Caco-2 (cell line): ENCODE measurements around the gene UST. TPM values are rescaled to one million over a fixed set of nuclear protein-coding genes. Genes with fewer than 3 reads are reported as not detected.

ENCODE experiments used
- BruUV-seq: library from RNA; stranded (reverse); fragments of 400-500 nt; replicated peaks from 2 replicates; lab custom pipeline; 2021; lab: Mats Ljungman, UMichigan
- CTCF ChIA-PET: fragments of 300-600 bp; sonication (Branson Sonifier 250); formaldehyde crosslinking; loops from one replicate; lab custom pipeline; 2022; ENCODE audit warnings: antibody characterized with exemption; lab: Charles Lee
- POLR2A ChIA-PET: fragments of 300-600 bp; sonication (Branson Sonifier 250); formaldehyde crosslinking; loops from one replicate; lab custom pipeline; 2022; ENCODE audit warnings: antibody characterized with exemption; lab: Charles Lee
- DNase-seq, 2 experiments: peaks; one replicate each; pipeline versions ENCODE4 v3.0.0 to v3.0.0-alpha.2; 2020 to 2022
- H3K27me3 ChIP-seq: replicated peaks from 2 replicates; pipeline ENCODE4 v1.6.0; 2011; ENCODE audit warnings: low read length; ENCODE audit not compliant: control insufficient read depth, insufficient read depth
- H3K36me3 ChIP-seq: 2 replicates; pipeline ENCODE4 v1.5.1; 2011; ENCODE audit warnings: low read length; ENCODE audit not compliant: control insufficient read depth, insufficient read depth
- H3K4me1 ChIP-seq: fragments of 250-450 bp; sonication (Bioruptor Pico); 2 replicates; pipeline ENCODE4 v1.5.1; 2020; ENCODE audit warnings: mild to moderate bottlenecking
- H3K4me3 ChIP-seq: 2 replicates; pipeline ENCODE4 v1.5.1; 2011; ENCODE audit warnings: low read depth, mild to moderate bottlenecking, control low read depth, low read length
- H3K9me3 ChIP-seq: fragments of 250-450 bp; sonication (Bioruptor Pico); 2 replicates; pipeline ENCODE4 v1.5.1; 2020; ENCODE audit warnings: mild to moderate bottlenecking, moderate library complexity
- H3K27ac Mint-ChIP-seq: one replicate; pipeline ENCODE4 v1.8.0; 2022; ENCODE audit warnings: mixed read lengths; ENCODE audit not compliant: unreplicated experiment
- H3K27me3 Mint-ChIP-seq: one replicate; pipeline ENCODE4 v1.8.0; 2022; ENCODE audit warnings: mixed read lengths; ENCODE audit not compliant: insufficient read depth, unreplicated experiment
- H3K36me3 Mint-ChIP-seq: one replicate; pipeline ENCODE4 v1.8.0; 2022; ENCODE audit warnings: mild to moderate bottlenecking, mixed read lengths; ENCODE audit not compliant: insufficient read depth, unreplicated experiment
- H3K4me1 Mint-ChIP-seq: one replicate; pipeline ENCODE4 v1.8.0; 2022; ENCODE audit warnings: low read depth, mixed read lengths; ENCODE audit not compliant: unreplicated experiment
- H3K4me3 Mint-ChIP-seq: one replicate; pipeline ENCODE4 v1.8.0; 2022; ENCODE audit warnings: mild to moderate bottlenecking, moderate library complexity, mixed read lengths; ENCODE audit not compliant: unreplicated experiment
- H3K9me3 Mint-ChIP-seq: one replicate; pipeline ENCODE4 v1.8.0; 2022; ENCODE audit warnings: mixed read lengths; ENCODE audit not compliant: unreplicated experiment
- CTCF ChIP-seq, 2 experiments: fragments of 200-600 bp in 1 of 2; IDR thresholded peaks; 1 replicate in 1 of 2; 2 replicates in 1 of 2; pipeline versions ENCODE4 v1.5.1 to v1.8.0; 2011 to 2022; ENCODE audit warnings: antibody characterized with exemption in 1 of 2, control low read depth in 1 of 2, inconsistent platforms in 1 of 2, low read depth in 1 of 2, low read length in 1 of 2, mild to moderate bottlenecking in 1 of 2, moderate library complexity in 1 of 2; ENCODE audit not compliant: insufficient read depth in 1 of 2, severe bottlenecking in 1 of 2, unreplicated experiment in 1 of 2
- intact Hi-C: fragments of 100-400 bp; cut with micrococcal nuclease; formaldehyde crosslinking; loops from one replicate; pipeline ENCODE4 v1.10.0; 2022; ENCODE audit not compliant: unreplicated experiment
- total RNA-seq: library from RNA; stranded (reverse); gene quantifications from 2 replicates; pipeline ENCODE4 v1.2.3, GENCODE V29; 2022

UST gene
- total RNA-seq, 1 experiment from 2014 or later, result not detected

DNA sequence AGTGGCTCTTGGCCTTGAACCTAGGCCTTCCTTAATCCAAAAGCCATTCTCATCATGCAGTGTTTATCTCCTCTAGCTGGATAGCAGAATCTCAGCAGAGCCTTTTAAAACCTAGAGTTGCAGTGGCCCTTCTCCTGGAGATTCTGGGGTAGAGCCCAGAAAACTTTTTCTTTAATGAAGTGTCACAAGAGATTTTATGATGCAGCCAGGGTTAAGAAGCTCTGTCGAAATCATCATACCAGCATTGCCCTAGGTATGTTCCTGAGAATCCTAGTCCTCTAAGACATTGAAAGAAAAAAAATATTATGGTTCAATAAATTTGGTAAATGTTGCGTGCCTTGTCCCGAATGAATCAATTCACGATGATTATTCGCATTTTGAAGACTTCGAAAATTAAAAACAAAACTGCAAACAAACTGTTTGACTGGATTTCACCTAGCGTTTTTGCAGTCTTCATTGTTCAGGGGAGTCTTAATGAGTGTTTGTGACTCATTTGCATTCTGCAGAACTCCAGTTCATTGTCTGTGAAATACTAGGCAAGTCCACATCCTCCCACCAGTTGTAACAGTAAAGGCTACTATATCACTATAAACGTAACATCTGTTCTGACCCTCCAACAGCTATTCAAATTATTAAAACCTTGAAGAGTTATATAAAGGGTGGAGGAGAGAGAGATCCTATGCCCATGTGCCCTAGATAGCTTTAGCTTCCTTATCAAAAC, 198.6 kb downstream of the UST start:
- no peak overlapping the region for H3K4me3 Mint-ChIP-seq
- H3K36me3 ChIP-seq, result no peaks in the 10 kb centered on the region
- intact Hi-C loops, result no loop called here
- H3K4me1 Mint-ChIP-seq, result peaks cover 7% of the 10 kb centered on the region
- H3K4me3 ChIP-seq, result no peak overlapping the region
- CTCF ChIA-PET, result no interaction called here
- peaks cover 8% of the 10 kb centered on the region for H3K27me3 Mint-ChIP-seq
- H3K9me3 ChIP-seq, result no peaks in the 10 kb centered on the region
- no peak for TF ChIP-seq CTCF (IDR thresholded peaks at IDR 0.05; ENCODE audit: insufficient read depth in 1 of 2, low read depth in 1 of 2, low read length in 1 of 2, severe bottlenecking in 1 of 2, unreplicated experiment in 1 of 2)
- H3K27me3 ChIP-seq, result no peaks in the 10 kb centered on the region
- no TSS peak for BruUV-seq
- H3K36me3 Mint-ChIP-seq, result no peaks in the 10 kb centered on the region
- no peaks in the 10 kb centered on the region for H3K9me3 Mint-ChIP-seq
- no peak for DNase-seq
- H3K4me1 ChIP-seq, result no peaks in the 10 kb centered on the region; the same call in 1 of the 2 replicates
- H3K27ac Mint-ChIP-seq, result no peak overlapping the region
- POLR2A ChIA-PET, result no interaction called here

- no peaks in the 10 kb centered on the region for H3K36me3 Mint-ChIP-seq
- H3K27me3 ChIP-seq, result no peaks in the 10 kb centered on the region
- H3K9me3 Mint-ChIP-seq, result no peaks in the 10 kb centered on the region
- H3K4me1 ChIP-seq, result no peaks in the 10 kb centered on the region; the same call in 1 of the 2 replicates
- DNase-seq, result peak; percentile 87 to 88
- peaks cover 7% of the 10 kb centered on the region for H3K27me3 Mint-ChIP-seq
- no peaks in the 10 kb centered on the region for H3K36me3 ChIP-seq
- POLR2A ChIA-PET, result no interaction called here
- no peak overlapping the region for H3K27ac Mint-ChIP-seq
- intact Hi-C loops, result loop anchor here (1.0 to 2.0 kb wide), 4 partner anchors 25 to 389 kb away; no protein-coding TSS in a partner anchor
- CTCF ChIA-PET, result no interaction called here
- BruUV-seq, result no TSS peak
- H3K4me1 Mint-ChIP-seq, result peaks cover 7% of the 10 kb centered on the region
- peak overlapping the region; percentile 62 for H3K4me3 Mint-ChIP-seq
- H3K9me3 ChIP-seq, result no peaks in the 10 kb centered on the region
- TF ChIP-seq CTCF (IDR thresholded peaks at IDR 0.05; ENCODE audit: insufficient read depth in 1 of 2, low read depth in 1 of 2, low read length in 1 of 2, severe bottlenecking in 1 of 2, unreplicated experiment in 1 of 2), result peak; percentile 86 to 89
- H3K4me3 ChIP-seq, result no peak overlapping the region; the same call in 1 of the 2 replicates
Observed at GRCh38 chr6:148947621-148948444, 201.0 kb downstream of the UST start.

GRCh38 chr6:148951662-148952061, 204.8 kb downstream of the UST start:
- no peak for TF ChIP-seq CTCF (IDR thresholded peaks at IDR 0.05; ENCODE audit: insufficient read depth in 1 of 2, low read depth in 1 of 2, low read length in 1 of 2, severe bottlenecking in 1 of 2, unreplicated experiment in 1 of 2)
- BruUV-seq, result no TSS peak
- POLR2A ChIA-PET, result no interaction called here
- H3K4me3 Mint-ChIP-seq, result no peak overlapping the region
- H3K27me3 ChIP-seq, result no peaks in the 10 kb centered on the region
- intact Hi-C loops, result no loop called here
- peaks cover 6% of the 10 kb centered on the region for H3K9me3 Mint-ChIP-seq
- H3K27me3 Mint-ChIP-seq, result peaks cover 8% of the 10 kb centered on the region
- H3K36me3 ChIP-seq, result no peaks in the 10 kb centered on the region
- H3K27ac Mint-ChIP-seq, result no peak overlapping the region
- no peaks in the 10 kb centered on the region; the same call in 1 of the 2 replicates for H3K4me1 ChIP-seq
- no peaks in the 10 kb centered on the region for H3K36me3 Mint-ChIP-seq
- H3K4me1 Mint-ChIP-seq, result peaks cover 7% of the 10 kb centered on the region
- no peak overlapping the region for H3K4me3 ChIP-seq
- no peak for DNase-seq
- H3K9me3 ChIP-seq, result no peaks in the 10 kb centered on the region
- CTCF ChIA-PET, result no interaction called here
